HL-60 (cell line): ENCODE data around the gene ATP13A3.
"Not testable (repeated sequence)": the region's sequence is repeated elsewhere in the genome, so short reads cannot be mapped to it uniquely, and the experiment has no call there.

Experiments
- DNase-seq, 2 experiments: peaks; one replicate each; pipeline ENCODE4 v3.0.0-alpha.2; 2010 to 2020; ENCODE audit warnings: low read depth in 1 of 2, low spot score in 1 of 2
- H3K27ac ChIP-seq: fragments of 250-450 bp; sonication (Bioruptor Pico); replicated peaks from 2 replicates; pipeline ENCODE4 v1.5.1; 2020; ENCODE audit warnings: mild to moderate bottlenecking, moderate library complexity
- H3K27me3 ChIP-seq: fragments of 250-450 bp; sonication (Bioruptor Pico); 2 replicates; pipeline ENCODE4 v1.5.1; 2021; ENCODE audit warnings: mild to moderate bottlenecking, moderate library complexity; ENCODE audit not compliant: insufficient read depth, poor library complexity, severe bottlenecking
- H3K4me3 ChIP-seq: replicated peaks from 2 replicates; pipeline ENCODE4 v1.5.1; 2011; ENCODE audit warnings: mild to moderate bottlenecking, control low read depth, low read length; ENCODE audit not compliant: insufficient read depth
- CTCF ChIP-seq: IDR thresholded peaks from one replicate; pipeline ENCODE4 v1.5.1; 2011; ENCODE audit warnings: low read length, control low read depth, inconsistent platforms; ENCODE audit not compliant: insufficient read depth
- GABPA ChIP-seq: IDR thresholded peaks from 2 replicates; pipeline ENCODE4 v1.6.1; 2012; ENCODE audit warnings: low read depth
- POLR2AphosphoS5 ChIP-seq: IDR thresholded peaks from 2 replicates; pipeline ENCODE4 v1.6.1; 2012; ENCODE audit warnings: low read depth
- REST ChIP-seq: IDR thresholded peaks from 2 replicates; pipeline ENCODE4 v1.6.1; 2012; ENCODE audit warnings: low read depth; ENCODE audit not compliant: insufficient replicate concordance
- SPI1 ChIP-seq: IDR thresholded peaks from 2 replicates; pipeline ENCODE4 v1.6.1; 2012; ENCODE audit warnings: low read depth, mild to moderate bottlenecking, borderline replicate concordance
- long read RNA-seq: library from polyadenylated mRNA; unstranded; transcript quantifications from one replicate; pipeline ENCODE4 v2.0.0, GENCODE V29; 2020

Gene ATP13A3
- long read RNA-seq, partial matches to known transcripts: 3 of 10 reads
- long read RNA-seq, other reads (novel, unspliced or antisense): 7 of 10 reads

GRCh38 chr3:194486540-194487288, at the start of gene ATP13A3:
Gene ATP13A3 (minus strand): TSS chr3:194487002. CDS start chr3:194462190, 24,812 bp downstream.
- peak within 1 kb of the TSS; percentile 78 for H3K4me3 ChIP-seq
- peak; percentile 87 to 88 for DNase-seq
- peak; percentile 45; the same call in 1 of the 2 replicates for TF ChIP-seq POLR2AphosphoS5
- TF ChIP-seq GABPA: no peak
- TF ChIP-seq REST: no peak
- no peak for TF ChIP-seq CTCF
- H3K27ac ChIP-seq: peak within 1 kb of the TSS; percentile 95
- H3K27me3 ChIP-seq: no peaks in the 10 kb centered on the region

- not testable (repeated sequence) for DNase-seq, H3K27me3 ChIP-seq, H3K4me3 ChIP-seq, H3K27ac ChIP-seq
These were observed 48.4 kb upstream of the ATP13A3 start for GRCh38 chr3:194535199-194535598.

- H3K27ac ChIP-seq: no peak overlapping the region
- H3K4me3 ChIP-seq: no peak overlapping the region
- H3K27me3 ChIP-seq: no peaks in the 10 kb centered on the region
- TF ChIP-seq SPI1: no peak
- no peak for TF ChIP-seq GABPA
- no peak for TF ChIP-seq CTCF
- no peak for TF ChIP-seq POLR2AphosphoS5
- no peak for DNase-seq
These were observed 47.4 kb upstream of the ATP13A3 start for GRCh38 chr3:194534243-194534642.

GRCh38 chr3:194532591-194532990, 45.8 kb upstream of the ATP13A3 start:
- no peak for DNase-seq
- TF ChIP-seq SPI1: no peak
- no peak for TF ChIP-seq CTCF
- TF ChIP-seq POLR2AphosphoS5: no peak
- H3K27ac ChIP-seq: no peak overlapping the region

GRCh38 chr3:194527726-194528125, 40.9 kb upstream of the ATP13A3 start:
- no peak for DNase-seq
- H3K4me3 ChIP-seq: no peak overlapping the region
- H3K27ac ChIP-seq: peak overlapping the region; percentile 63
- no peaks in the 10 kb centered on the region for H3K27me3 ChIP-seq
- TF ChIP-seq GABPA: no peak
- TF ChIP-seq REST: no peak
- no peak for TF ChIP-seq SPI1

More at GRCh38 chr3:194532591-194532990, 45.8 kb upstream of the ATP13A3 start:
- H3K27me3 ChIP-seq: no peaks in the 10 kb centered on the region
- no peak overlapping the region for H3K4me3 ChIP-seq
